Progenitor cell of endocrine pancreas (in vitro differentiated cells): ENCODE measurements around the gene PPP4R1. TPM values are rescaled to one million over a fixed set of nuclear protein-coding genes. Genes with fewer than 3 reads are reported as not detected.

ENCODE experiments used
- DNase-seq: peaks from one replicate; pipeline ENCODE4 v3.0.0; 2021; ENCODE audit warnings: low spot score; ENCODE audit not compliant: unreplicated experiment
- H3K27ac Mint-ChIP-seq: 2 replicates; pipeline ENCODE4 v1.8.0; 2021; ENCODE audit warnings: mild to moderate bottlenecking, moderate library complexity, mixed read lengths
- H3K27me3 Mint-ChIP-seq: 2 replicates; pipeline ENCODE4 v1.8.0; 2021; ENCODE audit warnings: mixed read lengths
- H3K36me3 Mint-ChIP-seq: 2 replicates; pipeline ENCODE4 v1.8.0; 2022; ENCODE audit warnings: mixed read lengths; ENCODE audit not compliant: insufficient read depth
- H3K4me1 Mint-ChIP-seq: 2 replicates; pipeline ENCODE4 v1.8.0; 2021; ENCODE audit warnings: low read depth, mixed read lengths
- H3K4me3 Mint-ChIP-seq: 2 replicates; pipeline ENCODE4 v1.8.0; 2021; ENCODE audit warnings: low read depth, mild to moderate bottlenecking, moderate library complexity, mixed read lengths
- H3K9me3 Mint-ChIP-seq: 2 replicates; pipeline ENCODE4 v1.8.0; 2021; ENCODE audit warnings: low read depth, mixed read lengths
- CTCF ChIP-seq: fragments of 200-600 bp; sonication (generic); IDR thresholded peaks from one replicate; pipeline ENCODE4 v1.5.0; 2021; ENCODE audit warnings: antibody characterized with exemption, mild to moderate bottlenecking; ENCODE audit not compliant: unreplicated experiment
- total RNA-seq: library from RNA; stranded (reverse); gene quantifications from 2 replicates; pipeline ENCODE4 v1.2.1, GENCODE V29; 2021

Gene PPP4R1
- total RNA-seq, 1 donor from 2014 or later = 169 TPM

DNA sequence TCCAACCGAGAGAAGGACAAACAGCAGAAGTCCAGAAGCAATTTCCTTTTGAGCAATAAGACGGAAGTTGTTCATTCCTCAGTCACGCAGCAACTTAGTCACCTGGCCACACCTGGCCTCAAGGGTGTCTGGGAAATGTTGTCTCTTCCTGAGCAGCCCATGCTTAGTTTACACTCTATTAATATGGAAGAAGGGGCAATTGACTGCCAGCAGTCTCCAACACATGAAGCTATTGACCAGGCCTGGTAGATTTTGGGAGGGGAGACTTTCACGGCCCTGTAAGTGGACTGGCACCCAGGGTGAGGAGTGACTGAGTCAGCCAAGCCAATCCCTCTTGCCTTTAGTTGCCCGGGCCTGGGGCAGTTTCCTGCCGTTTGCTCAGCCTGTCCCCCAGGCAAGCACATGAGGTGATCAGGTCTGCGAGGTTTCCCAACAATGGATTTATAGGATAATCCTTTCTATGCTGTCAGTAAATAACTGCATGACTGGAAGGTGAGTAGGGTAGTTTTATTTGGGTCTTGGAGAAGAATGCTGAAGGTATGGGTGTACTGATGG is 43.8 kb upstream of the PPP4R1 start:
- H3K4me3 Mint-ChIP-seq = no peak overlapping the region
- H3K27ac Mint-ChIP-seq = no peak overlapping the region
- no peaks in the 10 kb centered on the region for H3K9me3 Mint-ChIP-seq
- TF ChIP-seq CTCF = no peak
- no peak for DNase-seq
- H3K4me1 Mint-ChIP-seq = no peaks in the 10 kb centered on the region
- no peaks in the 10 kb centered on the region for H3K27me3 Mint-ChIP-seq
- H3K36me3 Mint-ChIP-seq = no peaks in the 10 kb centered on the region

GRCh38 chr18:9655232-9655767 is 40.9 kb upstream of the PPP4R1 start:
- H3K4me3 Mint-ChIP-seq = no peak overlapping the region
- no peak for DNase-seq
- no peak for TF ChIP-seq CTCF
- no peaks in the 10 kb centered on the region for H3K4me1 Mint-ChIP-seq
- no peaks in the 10 kb centered on the region for H3K36me3 Mint-ChIP-seq
- H3K9me3 Mint-ChIP-seq = no peaks in the 10 kb centered on the region
- no peaks in the 10 kb centered on the region for H3K27me3 Mint-ChIP-seq
- no peak overlapping the region for H3K27ac Mint-ChIP-seq

GRCh38 chr18:9653390-9653789 is 39.0 kb upstream of the PPP4R1 start:
- no peaks in the 10 kb centered on the region for H3K4me1 Mint-ChIP-seq
- no peaks in the 10 kb centered on the region for H3K27me3 Mint-ChIP-seq
- H3K4me3 Mint-ChIP-seq = no peak overlapping the region
- no peak for DNase-seq
- H3K9me3 Mint-ChIP-seq = no peaks in the 10 kb centered on the region
- TF ChIP-seq CTCF = no peak
- H3K36me3 Mint-ChIP-seq = no peaks in the 10 kb centered on the region
- H3K27ac Mint-ChIP-seq = no peak overlapping the region

DNA sequence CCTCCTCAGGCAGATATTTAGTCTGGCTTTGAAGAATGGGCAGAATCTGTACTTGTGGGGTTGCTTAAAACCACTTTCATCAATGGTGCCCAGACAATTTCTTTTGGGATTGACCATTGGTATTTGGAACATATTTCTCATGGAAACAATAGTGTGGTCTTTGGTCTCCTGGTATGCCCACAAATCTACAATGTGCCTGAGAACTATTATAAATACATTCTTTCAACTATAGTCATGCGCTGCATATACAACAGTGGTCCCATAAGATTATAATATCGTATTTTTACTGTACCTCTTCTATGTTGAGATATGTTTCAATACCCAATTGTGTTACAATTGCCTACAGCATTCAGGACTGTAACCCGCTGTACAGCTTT is 34.8 kb upstream of the PPP4R1 start:
- Mint-ChIP-seq H3K27ac (no peak overlapping the region), H3K27me3 (no peaks in the 10 kb centered on the region)

GRCh38 chr18:9648431-9649163 is 34.2 kb upstream of the PPP4R1 start:
- H3K27ac Mint-ChIP-seq = no peak overlapping the region
- H3K4me1 Mint-ChIP-seq = peaks cover 9% of the 10 kb centered on the region
- H3K4me3 Mint-ChIP-seq = no peak overlapping the region
- H3K27me3 Mint-ChIP-seq = no peaks in the 10 kb centered on the region
- DNase-seq = no peak
- TF ChIP-seq CTCF = no peak
- H3K36me3 Mint-ChIP-seq = no peaks in the 10 kb centered on the region
- H3K9me3 Mint-ChIP-seq = no peaks in the 10 kb centered on the region

More for the DNA sequence above, 34.8 kb upstream of the PPP4R1 start:
- no peaks in the 10 kb centered on the region for H3K36me3 Mint-ChIP-seq
- H3K4me1 Mint-ChIP-seq = peaks cover 5% of the 10 kb centered on the region
- no peaks in the 10 kb centered on the region for H3K9me3 Mint-ChIP-seq
- no peak for TF ChIP-seq CTCF
- H3K4me3 Mint-ChIP-seq = no peak overlapping the region
- no peak for DNase-seq
